ENCODE measurements around the gene TNS1.
"Not testable (repeated sequence)": the region's sequence is repeated elsewhere in the genome, so short reads cannot be mapped to it uniquely, and the experiment has no call there.

TNS1 gene

DNA sequence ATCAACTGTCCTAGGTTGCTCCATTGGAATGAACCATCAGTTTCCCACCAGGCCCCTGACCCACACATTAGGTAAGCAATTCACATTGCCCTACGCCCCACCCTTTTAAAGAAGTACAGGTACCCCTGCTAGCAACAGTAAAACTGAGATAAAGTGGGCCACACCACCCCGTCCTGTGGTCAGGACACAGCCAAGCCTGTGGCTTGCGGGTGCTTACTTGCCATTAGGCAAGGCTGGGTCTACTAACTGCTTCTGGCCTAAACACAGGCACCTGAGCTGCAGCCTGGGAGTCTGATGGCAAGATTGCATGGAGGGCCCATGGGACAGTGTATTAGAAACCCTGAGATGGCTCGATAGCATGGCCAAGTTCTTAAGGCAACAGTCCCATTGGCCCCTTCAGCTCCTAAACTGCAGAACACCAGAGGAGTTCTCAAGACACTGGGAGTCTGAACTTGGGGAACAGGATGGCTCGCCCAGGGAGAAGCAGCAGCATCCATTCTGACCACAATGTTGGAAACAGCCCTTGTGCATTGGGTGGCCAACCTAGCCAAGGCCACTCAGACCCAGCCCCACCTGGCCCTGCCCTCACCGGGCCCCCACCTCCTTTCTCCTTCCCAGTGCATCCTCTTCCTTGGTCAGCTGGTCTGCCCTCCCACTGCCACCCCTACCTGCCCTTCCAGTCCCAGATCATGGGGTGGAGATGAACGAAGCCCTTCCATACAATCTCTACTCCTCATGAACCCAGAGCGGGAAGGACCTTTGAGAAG lies 177.1 kb downstream of the TNS1 start:
- DNase-seq, result no peak

DNA sequence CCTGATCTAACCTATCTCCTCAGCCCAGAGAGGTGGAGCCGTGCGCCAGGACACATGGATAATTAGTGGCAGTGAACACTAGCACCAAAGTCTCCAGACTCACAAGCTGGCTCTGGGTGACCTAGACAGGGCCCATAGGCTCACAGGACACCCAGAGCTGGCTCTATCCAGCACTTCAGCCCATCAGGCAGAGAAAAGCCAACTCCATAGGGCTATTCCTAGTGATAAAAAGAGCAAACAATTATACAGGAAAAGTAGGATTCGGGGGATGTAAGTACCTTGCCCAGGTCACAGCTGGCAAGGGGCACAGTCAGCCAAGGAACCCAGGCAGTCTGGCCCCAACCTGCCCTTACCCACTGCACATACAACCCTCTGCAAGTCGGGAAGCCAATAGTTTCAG lies 178.6 kb downstream of the TNS1 start:
- no peak for DNase-seq

DNA sequence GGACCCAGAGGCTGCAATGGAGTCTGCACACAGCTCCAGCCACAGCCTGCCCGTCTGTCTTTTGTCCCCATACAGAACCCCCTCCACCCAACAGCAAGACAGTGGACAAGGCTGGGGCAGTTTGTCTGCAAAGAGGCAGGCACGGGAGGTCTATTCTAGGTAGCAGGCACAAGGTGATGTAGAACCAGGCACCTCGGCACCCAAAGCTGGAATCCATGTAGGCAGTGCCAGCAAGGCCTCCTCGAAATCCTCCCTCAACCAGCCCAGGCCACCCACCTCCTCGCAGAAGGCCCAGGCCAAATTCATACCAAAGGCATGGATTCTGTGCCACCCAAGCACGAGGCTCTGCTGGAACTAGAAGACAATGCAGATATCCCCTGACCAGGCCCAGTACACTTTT lies 179.2 kb downstream of the TNS1 start:
- no peak for DNase-seq

DNA sequence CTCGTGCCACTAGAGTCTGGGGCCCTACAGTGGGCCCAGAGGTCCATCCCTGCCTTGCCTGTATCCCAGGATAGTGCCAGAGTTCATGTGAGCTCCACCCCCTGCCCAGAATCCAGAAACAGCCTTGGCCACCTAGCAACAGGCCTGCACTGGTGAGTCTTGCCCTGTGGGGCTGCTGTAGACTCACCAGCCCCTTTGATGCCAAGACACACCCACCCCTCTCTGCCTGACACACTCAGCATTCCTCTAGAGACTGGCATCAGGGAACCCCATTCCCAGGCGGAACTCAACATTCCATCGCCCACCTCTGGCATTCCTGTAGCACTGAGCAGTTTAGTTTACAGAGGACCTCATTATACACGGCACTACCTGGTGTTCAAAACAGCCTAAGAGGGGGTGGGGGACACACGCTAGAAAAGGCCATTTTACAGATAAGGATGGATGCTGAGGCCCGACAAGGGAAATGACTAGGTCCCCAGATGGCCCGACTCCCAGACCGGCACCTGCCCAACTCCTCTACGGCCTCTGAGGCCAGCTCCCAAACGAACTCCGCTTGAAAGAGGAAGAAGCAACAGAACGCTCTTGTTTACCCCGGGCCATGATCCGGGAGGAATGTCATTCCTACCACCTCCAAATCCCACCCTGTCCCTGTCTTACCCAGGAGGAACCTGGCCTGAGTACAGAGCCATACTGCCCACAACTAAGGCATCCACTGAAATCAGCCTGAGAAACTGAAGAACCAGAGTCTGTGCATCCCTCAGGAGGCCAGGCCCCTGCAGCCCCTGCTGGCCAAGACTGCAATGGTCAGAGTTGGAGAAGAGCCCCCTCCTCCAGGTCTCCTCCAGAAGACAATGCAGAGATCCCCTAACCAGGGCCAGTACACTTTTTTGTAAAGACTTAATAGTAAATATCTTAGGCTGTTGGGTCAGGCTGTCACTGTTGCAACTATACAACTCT lies 180.2 kb downstream of the TNS1 start:
- no peak for DNase-seq

DNA sequence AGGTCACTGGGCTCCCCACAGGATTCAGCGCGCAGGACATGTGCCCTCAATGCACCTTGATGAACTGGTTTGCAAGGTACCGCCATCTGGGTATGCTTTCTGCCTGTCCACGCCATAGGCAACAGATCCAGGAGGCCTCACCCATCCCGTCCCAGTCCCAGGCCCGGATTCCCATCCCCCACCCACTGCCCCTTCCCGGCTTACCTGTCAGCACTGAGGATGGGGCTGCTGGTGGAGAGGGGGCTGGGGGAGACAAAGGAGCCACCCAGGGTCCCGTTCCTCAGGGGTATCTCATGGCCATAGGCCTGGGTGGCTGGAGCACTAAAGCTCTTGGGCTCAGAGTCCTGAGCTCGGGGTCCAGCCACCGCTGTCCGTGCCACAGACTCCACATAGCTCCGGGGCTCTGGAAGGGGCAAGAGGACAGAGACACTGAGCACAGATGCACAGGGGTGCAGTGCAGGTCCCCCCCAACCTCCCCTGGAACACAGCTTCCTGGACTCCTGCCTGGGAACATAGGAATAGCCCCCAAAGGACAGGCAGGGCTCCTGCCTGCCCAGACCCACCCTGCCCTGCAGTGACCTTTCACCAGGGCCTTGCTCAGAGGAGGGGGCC lies 181.2 kb downstream of the TNS1 start:
- no peak for DNase-seq

DNA sequence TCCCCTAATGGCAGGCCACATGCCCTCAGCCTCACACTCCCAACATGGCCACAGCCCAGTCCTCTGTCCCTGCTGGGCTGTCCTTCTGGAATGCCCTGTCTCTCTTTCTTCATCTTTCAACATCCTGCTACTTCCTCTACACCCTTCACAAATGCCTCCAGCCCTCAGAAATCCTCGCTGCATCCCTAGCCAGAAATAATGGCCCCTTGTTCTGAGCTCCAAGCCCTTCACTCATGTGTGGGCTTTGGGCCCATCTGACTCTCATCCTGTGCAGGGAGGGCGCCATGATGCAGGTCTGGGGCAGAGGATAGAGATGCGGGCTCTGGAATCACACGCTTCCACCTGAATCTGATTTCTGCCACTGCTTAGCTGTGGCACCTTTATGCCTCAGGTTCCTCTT lies 181.9 kb downstream of the TNS1 start:
- DNase-seq, result no peak

DNA sequence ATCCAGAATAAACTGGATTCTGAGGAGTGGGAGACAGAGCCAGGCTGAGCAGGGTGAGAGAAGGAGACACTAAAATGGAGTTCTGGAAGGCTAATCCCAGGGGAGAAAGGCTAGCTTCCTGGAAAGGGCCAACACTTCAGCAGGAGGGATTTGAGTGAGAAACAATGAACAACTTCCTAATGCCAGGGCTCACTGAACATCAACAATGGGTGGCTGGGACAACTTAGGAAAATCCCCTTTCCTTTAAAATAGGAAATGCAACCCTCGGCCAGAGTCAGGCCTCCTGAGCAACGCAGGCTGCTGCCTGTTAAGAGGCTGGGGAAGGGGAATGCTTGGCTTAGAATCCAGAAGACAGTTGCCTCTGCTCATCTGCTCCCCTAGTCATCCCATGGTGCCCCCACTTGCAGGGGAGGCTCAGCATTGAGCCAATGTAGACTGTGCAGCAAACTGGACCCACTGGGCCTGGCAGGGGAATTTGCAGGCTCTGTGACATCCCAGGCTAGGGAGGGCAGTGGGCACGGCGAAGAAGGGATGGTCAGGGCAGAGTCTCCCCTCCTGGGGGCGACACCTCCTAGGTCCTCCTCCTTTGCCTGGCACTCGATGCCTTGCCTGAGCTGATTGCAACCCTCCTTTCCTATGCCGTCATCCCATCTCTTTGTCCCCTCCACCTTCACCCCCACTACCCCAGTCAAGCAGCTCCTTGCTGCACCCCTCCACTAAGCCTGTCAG lies 182.5 kb downstream of the TNS1 start:
- no peak for DNase-seq

DNA sequence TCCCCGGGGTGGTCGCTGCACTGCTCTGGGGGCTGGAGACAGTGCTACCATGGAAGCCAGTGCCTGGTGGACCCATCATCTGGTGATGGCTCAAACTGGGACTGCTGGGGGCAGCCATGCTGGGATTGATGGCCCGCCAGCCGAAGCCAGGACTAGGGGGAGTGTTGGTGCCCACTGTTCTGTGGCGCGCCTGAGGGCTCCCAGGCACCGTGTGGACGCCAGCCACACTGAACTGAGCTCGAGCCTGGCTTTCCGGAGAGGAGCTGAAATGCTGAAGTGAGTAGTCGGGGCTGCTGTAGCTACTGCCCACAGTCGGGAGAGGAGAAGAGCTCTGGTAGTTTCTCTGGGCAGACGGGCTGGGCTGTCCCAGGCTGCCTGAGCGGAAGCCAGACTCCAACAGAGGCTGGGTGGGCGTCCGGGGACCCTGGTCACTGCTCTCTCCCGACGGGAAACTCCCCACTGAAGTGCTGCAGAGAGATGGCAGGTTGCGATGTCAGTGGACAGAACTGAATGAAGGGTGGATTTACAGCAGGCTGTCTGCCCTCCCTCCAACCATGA lies 184.4 kb downstream of the TNS1 start:
- DNase-seq, result no peak

DNA sequence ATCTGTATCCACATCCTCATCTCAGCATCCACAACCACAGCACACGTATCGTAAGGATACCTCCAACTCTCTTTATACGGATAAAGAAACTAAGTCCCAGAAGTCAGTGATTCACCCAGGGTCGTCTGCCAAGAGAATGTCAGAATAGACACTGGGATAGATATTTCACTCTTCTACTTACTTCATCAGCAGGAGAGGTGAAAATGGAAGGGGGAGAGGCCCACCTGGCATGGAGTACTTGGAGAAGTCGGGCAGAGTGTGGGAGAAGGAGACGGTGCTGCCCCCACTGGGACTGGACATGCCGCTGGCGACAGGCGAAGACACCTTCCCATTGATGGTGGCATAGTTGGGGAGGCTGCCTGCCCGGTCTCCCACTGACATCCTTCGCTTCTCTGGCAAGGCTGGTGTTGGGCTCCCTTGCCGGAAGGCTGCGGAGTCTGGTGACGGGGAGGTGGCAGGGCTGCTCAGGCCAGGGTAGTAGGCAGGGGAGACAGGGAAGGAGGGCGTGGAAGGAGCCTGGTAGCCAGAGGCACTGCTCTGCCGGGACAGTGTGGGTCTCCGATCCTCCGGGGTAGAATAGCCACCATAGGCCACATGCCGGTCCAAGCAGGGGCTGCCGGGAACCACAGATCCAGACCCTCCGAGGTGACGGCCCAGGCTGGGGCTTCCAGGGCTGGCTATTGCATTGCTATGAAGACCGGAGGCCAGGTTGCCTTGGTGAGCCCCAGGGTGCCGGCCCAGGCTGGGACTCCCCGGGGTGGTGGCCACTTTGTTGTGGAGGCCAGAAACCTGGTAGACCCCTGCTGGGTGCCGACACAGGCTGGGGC lies 185.1 kb downstream of the TNS1 start:
- no peak for DNase-seq

DNA sequence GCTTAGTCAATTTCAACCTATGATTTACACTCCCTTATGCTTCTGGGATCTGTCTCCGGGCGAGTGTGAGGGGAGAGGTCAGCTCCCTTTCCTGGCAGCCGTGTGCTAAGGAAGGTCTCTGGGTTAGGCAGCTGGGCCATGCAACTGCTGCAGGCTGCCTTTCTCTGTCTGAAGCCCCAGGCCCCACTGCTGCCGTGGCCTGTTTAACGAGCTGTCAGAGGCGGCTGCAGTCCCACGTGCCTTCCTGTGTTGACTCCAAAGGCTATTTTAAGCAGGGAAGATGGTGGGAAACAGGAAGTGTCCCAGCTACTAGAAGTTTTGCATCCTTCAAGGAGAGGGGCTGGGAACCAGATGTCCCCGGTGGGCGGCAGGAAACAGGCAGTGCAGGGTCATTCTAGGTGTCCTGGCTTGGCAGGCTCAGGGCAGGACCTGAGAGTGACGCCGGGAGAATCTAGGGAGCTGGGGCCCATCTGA lies 186.4 kb downstream of the TNS1 start:
- DNase-seq, result no peak

DNA sequence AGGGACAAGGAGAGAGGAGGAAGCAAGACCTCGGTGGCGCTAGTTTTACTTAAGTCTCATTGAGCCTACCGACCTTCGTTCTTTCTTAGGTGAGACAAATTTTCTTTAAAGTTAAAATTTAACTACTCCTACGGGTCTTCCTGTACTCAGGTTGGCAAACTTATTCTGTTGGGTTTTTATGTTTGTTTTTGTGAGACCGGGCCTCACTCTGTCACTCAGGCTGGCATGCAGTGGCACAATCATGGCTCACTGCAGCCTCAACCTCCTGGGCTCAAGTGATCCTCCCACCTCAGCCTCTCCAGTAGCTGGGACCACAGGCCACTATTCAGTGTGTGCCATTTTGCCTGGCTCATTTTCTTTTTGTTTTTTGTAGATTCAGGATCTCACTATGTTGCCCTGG lies 189.0 kb downstream of the TNS1 start:
- DNase-seq, result no peak

DNA sequence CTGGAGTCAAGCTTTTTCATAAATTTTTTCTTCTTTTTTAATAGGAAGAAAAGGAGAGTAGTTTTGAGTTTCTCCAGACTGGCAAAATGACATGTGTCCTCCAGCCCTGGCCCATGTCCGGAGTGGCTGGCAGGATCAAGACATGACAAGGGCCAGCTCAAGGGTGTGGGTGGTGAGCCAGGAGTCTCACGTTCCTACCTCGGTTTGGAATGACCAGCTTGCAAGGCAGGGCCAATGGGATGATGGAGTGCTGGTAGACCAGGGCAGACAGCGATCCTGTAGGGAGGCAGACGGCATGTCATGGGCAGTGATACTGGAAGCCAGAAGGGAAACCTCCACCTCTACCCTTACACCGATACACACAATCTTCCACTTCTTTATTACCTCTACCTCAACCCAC lies 190.6 kb downstream of the TNS1 start:
- DNase-seq, result no peak

DNA sequence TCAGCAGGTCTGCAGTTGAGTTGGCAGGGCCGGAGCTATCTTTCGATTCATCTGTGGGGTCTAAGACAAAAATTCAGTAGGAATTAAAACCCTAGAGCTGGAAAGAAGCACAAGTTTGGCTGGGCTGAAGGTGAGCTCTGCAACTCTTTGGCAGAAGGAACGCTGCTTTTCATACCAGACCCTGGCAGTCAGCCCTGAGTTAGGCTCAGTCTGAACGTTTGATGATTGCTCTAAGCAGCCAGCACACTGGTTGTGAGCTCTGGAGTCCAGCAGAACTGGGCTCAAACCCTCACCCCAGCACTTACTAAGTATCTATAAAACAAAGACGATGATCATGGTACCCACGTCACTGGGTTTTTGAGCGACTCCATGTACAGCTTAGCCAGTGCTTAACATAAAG lies 192.5 kb downstream of the TNS1 start:
- no peak for DNase-seq

DNA sequence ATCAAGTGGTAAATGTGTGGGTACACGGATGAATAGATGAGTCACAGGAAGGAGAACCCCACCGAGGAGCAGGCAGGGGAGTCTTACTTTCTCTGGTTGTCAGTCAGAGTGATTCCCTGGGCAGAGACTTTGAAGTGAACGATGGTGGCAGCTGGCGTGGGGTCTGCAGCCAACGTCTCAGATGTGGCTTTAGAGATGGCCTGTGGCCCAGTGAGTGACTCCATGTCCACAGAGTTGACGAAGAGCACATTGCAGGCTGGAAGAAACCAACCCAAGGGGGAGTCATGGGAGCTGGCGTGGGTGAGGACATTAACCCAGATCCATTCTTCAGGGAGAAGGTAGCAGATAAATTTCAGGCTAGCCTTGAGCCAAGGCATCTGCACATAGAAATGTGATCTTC lies 193.1 kb downstream of the TNS1 start:
- DNase-seq, result no peak

DNA sequence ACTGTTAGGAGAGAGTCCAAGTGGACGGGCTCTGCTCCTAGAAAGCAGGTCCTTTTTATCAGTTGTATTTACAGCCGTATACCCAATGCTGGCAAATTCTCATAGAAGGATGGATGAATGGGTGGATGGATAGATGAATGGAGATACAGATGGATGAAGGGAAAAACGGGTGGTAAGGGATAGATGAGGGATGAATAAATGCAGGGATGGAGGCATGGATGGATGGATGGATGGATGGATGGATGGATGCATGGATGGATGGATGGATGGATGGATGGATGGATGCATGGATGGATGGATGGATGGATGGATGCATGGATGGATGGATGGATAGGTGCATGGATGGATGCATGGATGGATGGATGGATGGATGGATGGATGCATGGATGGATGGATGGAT lies 193.8 kb downstream of the TNS1 start:
- not testable (repeated sequence) for DNase-seq

DNA sequence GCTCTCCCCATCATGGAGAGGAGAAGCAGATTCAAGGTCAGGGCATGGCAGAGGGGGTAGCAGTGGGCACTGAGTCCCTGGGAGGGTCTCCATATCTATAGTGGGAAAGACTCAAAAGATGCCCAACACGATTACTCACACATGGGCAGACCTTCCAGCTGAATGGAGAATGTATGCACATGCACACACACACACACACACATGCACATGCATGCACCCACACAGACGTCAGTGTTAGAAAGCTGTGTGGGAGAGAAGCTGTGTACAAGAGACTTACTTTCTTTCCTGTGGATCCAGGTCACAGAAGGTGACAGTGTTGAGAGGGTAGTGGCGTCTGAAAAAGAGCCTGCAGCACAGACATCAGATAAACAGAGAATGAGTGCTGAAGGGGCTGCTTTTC lies 194.5 kb downstream of the TNS1 start:
- DNase-seq, result no peak

DNA sequence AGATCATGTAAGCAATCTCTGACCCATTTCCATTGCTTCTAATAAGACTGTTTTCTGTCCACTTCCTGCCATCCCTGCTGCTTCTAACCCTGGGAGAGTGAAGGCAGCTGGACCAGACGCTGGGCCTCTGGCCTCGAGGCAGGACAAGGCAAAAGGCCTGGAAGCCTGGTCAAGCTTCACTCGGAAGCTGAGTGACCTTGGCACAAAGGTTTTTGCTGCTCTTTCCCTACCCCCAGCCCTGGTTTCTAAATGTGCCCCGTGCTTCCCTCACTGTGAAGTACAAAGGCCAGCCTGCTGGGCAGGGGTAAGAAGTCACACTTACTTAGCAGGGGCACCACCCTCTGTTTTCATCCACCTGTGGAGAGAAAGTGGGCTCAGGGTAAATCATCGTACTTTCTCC lies 195.0 kb downstream of the TNS1 start:
- no peak for DNase-seq

DNA sequence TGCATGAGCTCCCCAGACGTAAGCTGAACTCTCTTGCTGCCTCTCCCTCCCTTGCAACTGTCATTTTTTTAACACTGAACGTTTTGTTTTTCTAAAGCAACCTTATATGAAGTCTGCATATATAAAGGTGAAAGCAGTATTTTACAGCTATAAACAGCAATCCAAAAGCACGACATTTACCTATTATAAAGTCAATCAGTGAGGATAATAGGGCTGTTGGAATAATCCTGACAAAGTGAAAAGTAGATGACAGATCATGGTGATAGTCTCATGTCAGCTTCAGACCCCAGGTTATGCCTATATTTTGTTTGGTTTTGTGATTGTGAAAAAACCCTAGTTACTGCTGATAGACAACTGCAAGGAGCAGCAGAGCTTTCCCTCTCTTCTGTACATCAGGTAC lies 195.8 kb downstream of the TNS1 start:
- DNase-seq, result no peak

DNA sequence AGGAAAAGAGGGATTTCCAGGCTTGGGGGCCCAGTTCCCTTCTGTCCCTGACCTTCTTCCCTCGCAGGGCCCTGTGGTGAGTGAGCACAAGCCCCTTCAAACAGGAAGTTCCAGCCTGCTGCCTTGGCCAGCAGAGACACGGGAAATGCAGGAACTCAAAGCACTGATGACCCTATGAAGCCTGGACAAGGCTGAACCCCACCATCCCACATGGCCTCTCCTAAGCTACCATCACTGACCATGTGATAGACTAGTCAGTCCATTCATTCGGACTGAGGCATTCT lies 196.4 kb downstream of the TNS1 start:
- no peak for DNase-seq

DNA sequence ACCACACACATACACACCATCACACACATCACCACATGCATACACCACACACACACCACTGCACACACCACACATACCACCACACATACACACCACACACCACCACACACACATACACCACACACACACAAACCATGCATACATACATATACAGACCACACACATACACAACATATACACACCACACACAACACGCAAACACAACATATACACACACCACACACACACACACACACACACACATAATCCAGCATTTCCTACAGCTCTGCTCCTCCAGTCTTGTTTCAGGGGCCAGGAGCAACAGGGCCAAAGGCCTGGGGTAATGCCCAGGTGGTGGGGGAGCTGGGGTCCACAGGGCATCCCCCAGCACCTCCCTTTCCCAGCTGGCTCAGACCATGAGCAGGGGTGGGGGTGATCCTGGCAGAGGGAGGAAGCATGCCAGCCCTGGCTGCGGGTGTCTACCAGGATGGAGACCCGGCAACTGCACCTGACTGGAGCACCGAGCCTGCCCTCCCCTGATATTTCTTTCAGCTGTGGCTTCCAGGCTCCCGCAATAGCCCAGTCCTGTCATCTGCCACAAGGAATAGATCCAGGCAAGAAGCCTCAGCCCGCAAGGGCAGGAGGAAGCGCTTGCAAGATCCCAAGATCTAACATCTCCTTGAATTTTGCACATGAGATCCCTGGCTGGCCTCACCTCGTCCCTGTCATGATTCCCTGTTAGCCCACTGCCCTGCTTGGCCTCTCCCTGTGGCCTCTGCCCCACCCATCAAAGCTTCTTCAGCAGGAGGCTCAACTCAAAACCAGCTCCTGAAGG lies 196.9 kb downstream of the TNS1 start:
- no peak for DNase-seq

Data from NCI-H1092 treated with DMSO at 0.1 percent for 48 hours (cell line).